DMS 273 (cell line): ENCODE data around the gene PHC3.
"Not testable (repeated sequence)": the region's sequence is repeated elsewhere in the genome, so short reads cannot be mapped to it uniquely, and the experiment has no call there.

Experiments
- DNase-seq: peaks from one replicate; lab custom pipeline; 2025; ENCODE audit not compliant: unreplicated experiment; lab: John Stamatoyannopoulos, UW

PHC3 gene

GRCh38 chr3:170180908-170181885 is at the start of gene PHC3:
PHC3 (minus strand) TSS chr3:170181733; CDS start chr3:170181715, 18 bp downstream.
- peak; percentile 98 for DNase-seq

- no peak for DNase-seq
Observed at GRCh38 chr3:170228093-170228766, 46.7 kb upstream of the PHC3 start.

GRCh38 chr3:170226426-170226960 is 45.0 kb upstream of the PHC3 start:
- no peak for DNase-seq

GRCh38 chr3:170225166-170225565 is 43.6 kb upstream of the PHC3 start:
- DNase-seq: peak; percentile 33

- DNase-seq: peak; percentile 80
Observed at GRCh38 chr3:170222647-170223541, 41.4 kb upstream of the PHC3 start.

GRCh38 chr3:170221924-170222646 is 40.6 kb upstream of the PHC3 start, which contains the start of gene PRKCI:
PRKCI (plus strand) TSS chr3:170222424; CDS start chr3:170222670, 246 bp downstream.
- peak; percentile 99 for DNase-seq

GRCh38 chr3:170220871-170221270 is 39.3 kb upstream of the PHC3 start:
- no peak for DNase-seq

GRCh38 chr3:170219850-170220249 is 38.3 kb upstream of the PHC3 start:
- DNase-seq: no peak

GRCh38 chr3:170211668-170212067 is 30.1 kb upstream of the PHC3 start:
- DNase-seq: no peak

GRCh38 chr3:170207717-170208116 is 26.2 kb upstream of the PHC3 start:
- DNase-seq: no peak

GRCh38 chr3:170206164-170206762 is 24.7 kb upstream of the PHC3 start:
- not testable (repeated sequence) for DNase-seq

GRCh38 chr3:170205302-170205701 is 23.8 kb upstream of the PHC3 start:
- no peak for DNase-seq

- DNase-seq: no peak
Observed at GRCh38 chr3:170204509-170204908, 23.0 kb upstream of the PHC3 start.

GRCh38 chr3:170204023-170204472 is 22.5 kb upstream of the PHC3 start:
- no peak for DNase-seq

- DNase-seq: no peak
Observed at GRCh38 chr3:170203457-170203856, 21.9 kb upstream of the PHC3 start.

GRCh38 chr3:170201527-170201926 is 20.0 kb upstream of the PHC3 start:
- DNase-seq: no peak

GRCh38 chr3:170200987-170201386 is 19.5 kb upstream of the PHC3 start:
- no peak for DNase-seq

GRCh38 chr3:170196833-170197232 is 15.3 kb upstream of the PHC3 start:
- DNase-seq: no peak

GRCh38 chr3:170195759-170196158 is 14.2 kb upstream of the PHC3 start:
- not testable (repeated sequence) for DNase-seq
